Endodermal cell (in vitro differentiated cells): ENCODE measurements around the gene ZNF853. TPM values are rescaled to one million over a fixed set of nuclear protein-coding genes. Genes with fewer than 3 reads are reported as not detected.
A peak's percentile ranks its signal among the peaks of the same experiment; 100 is the strongest.

Experiments
- DNase-seq: peaks from one replicate; pipeline ENCODE4 v3.0.0-alpha.2; 2017
- H3K27ac ChIP-seq: 2 replicates; pipeline ENCODE4 v1.5.1; 2013; ENCODE audit warnings: mild to moderate bottlenecking, low read depth, low read length, moderate library complexity
- H3K27me3 ChIP-seq: 2 replicates; pipeline ENCODE4 v1.6.1; 2013; ENCODE audit warnings: mild to moderate bottlenecking, low read length, moderate library complexity; ENCODE audit not compliant: insufficient read depth, control insufficient read depth, poor library complexity, severe bottlenecking
- H3K36me3 ChIP-seq: 2 replicates; pipeline ENCODE4 v1.7.0; 2013; ENCODE audit warnings: mild to moderate bottlenecking, low read length, moderate library complexity; ENCODE audit not compliant: control insufficient read depth, insufficient read depth
- H3K4me1 ChIP-seq: one replicate; pipeline ENCODE4 v1.7.0; 2013; ENCODE audit warnings: low read length; ENCODE audit not compliant: control insufficient read depth, insufficient read depth
- H3K4me3 ChIP-seq: 2 replicates; pipeline ENCODE4 v1.5.1; 2013; ENCODE audit warnings: mild to moderate bottlenecking, low read length, moderate library complexity
- H3K9ac ChIP-seq: 2 replicates; pipeline ENCODE4 v1.6.1; 2013; ENCODE audit warnings: mild to moderate bottlenecking, low read length, moderate library complexity; ENCODE audit not compliant: poor library complexity, severe bottlenecking; ENCODE audit errors: extremely low read depth
- H3K9me3 ChIP-seq: 2 replicates; pipeline ENCODE4 v1.6.1; 2013; ENCODE audit warnings: mild to moderate bottlenecking, low read length, moderate library complexity; ENCODE audit not compliant: control insufficient read depth
- H3K27ac Mint-ChIP-seq: 2 replicates; pipeline ENCODE4 v1.8.0; 2020; ENCODE audit warnings: mixed read lengths
- H3K27me3 Mint-ChIP-seq: 2 replicates; pipeline ENCODE4 v1.8.0; 2021; ENCODE audit warnings: mild to moderate bottlenecking, mixed read lengths; ENCODE audit not compliant: insufficient read depth
- H3K36me3 Mint-ChIP-seq: 2 replicates; pipeline ENCODE4 v1.8.0; 2020; ENCODE audit warnings: low read depth, mixed read lengths
- H3K4me1 Mint-ChIP-seq: 2 replicates; pipeline ENCODE4 v1.8.0; 2020; ENCODE audit warnings: mixed read lengths
- H3K4me3 Mint-ChIP-seq: 2 replicates; pipeline ENCODE4 v1.8.0; 2020; ENCODE audit warnings: mild to moderate bottlenecking, moderate library complexity, mixed read lengths
- H3K9me3 Mint-ChIP-seq: 2 replicates; pipeline ENCODE4 v1.8.0; 2020; ENCODE audit warnings: mild to moderate bottlenecking, mixed read lengths
- CTCF ChIP-seq: fragments of 200-600 bp; sonication (generic); conservative IDR thresholded peaks from 2 replicates; pipeline ENCODE4 v1.5.0; 2021; ENCODE audit warnings: antibody characterized with exemption, mild to moderate bottlenecking
- WGBS, 2 experiments: methylation state at CpG; one replicate each; pipeline versions ENCODE4 v1.1.5 to v1.1.7; 2013; ENCODE audit warnings: missing lambda C conversion rate in 2 of 2, mixed read lengths in 1 of 2; ENCODE audit not compliant: insufficient coverage in 1 of 2, insufficient read length in 1 of 2; 5-methylcytosine and 5-hydroxymethylcytosine counted together
- long read RNA-seq, 4 experiments: library from polyadenylated mRNA in 2 of 4; library from RNA in 1 of 4; library from capped mRNA in 1 of 4; stranded (forward) in 3 of 4; unstranded in 1 of 4; transcript quantifications; one replicate each; pipeline ENCODE4 v2.0.0, GENCODE V29; 2020 to 2021; ENCODE audit warnings: inconsistent platforms in 1 of 4
- polyA plus RNA-seq, 2 experiments: library from polyadenylated mRNA; stranded (reverse); fragments of 50-300 nt; gene quantifications; one replicate each; pipeline ENCODE4 v1.2.3, GENCODE V29; 2013
- total RNA-seq, 2 donors: library from RNA; stranded (reverse); fragmentation: NEBNext Ultra II Directional in 1 of 2; extraction: Animal tissue kit (Norgen Biotek cat#: 25700) in 1 of 2; gene quantifications; 2 replicates in 1 of 2; 3 replicates in 1 of 2; pipeline ENCODE4 v1.2.1, GENCODE V29; 2021

The ZNF853 gene
- total RNA-seq: 10 to 100 TPM; 14.2 to 17.2 TPM
- 11.1 TPM for polyA plus RNA-seq (2013, experiment 1 of 2)
- 10.6 TPM for polyA plus RNA-seq (2013, experiment 2 of 2)
- long read RNA-seq, experiment 1, partial matches to known transcripts: 0 of 6 reads
- long read RNA-seq, experiment 1, other reads (novel, unspliced or antisense): 6 of 6 reads
- long read RNA-seq, experiment 2, transcript ZNF853-201 (3 exons, 3,857 nt): major isoform, 21 of 48 reads
- long read RNA-seq, experiment 2, partial matches to known transcripts: 4 of 48 reads
- long read RNA-seq, experiment 2, other reads (novel, unspliced or antisense): 23 of 48 reads
- long read RNA-seq, experiment 3, partial matches to known transcripts: 0 of 1 reads
- long read RNA-seq, experiment 3, other reads (novel, unspliced or antisense): 1 of 1 reads
- long read RNA-seq, experiment 4: 0 reads

- peak within 1 kb of the TSS; percentile 80 for H3K4me3 ChIP-seq
- H3K36me3 Mint-ChIP-seq: peaks cover 31% of the 10 kb centered on the region
- peaks cover 9% of the 10 kb centered on the region for H3K36me3 ChIP-seq
- H3K4me1 ChIP-seq: peaks cover 7% of the 10 kb centered on the region
- H3K27ac Mint-ChIP-seq: peak within 1 kb of the TSS; percentile 85
- WGBS, 2 experiments: 1% methylated on average over 15 to 91 of the region's 91 CpGs
- H3K9me3 ChIP-seq: no peaks in the 10 kb centered on the region
- H3K9me3 Mint-ChIP-seq: no peaks in the 10 kb centered on the region
- no peak within 1 kb of the TSS for H3K27ac ChIP-seq
- peak; percentile 33 for TF ChIP-seq CTCF
- DNase-seq: peak; percentile 85
- peak within 1 kb of the TSS; percentile 63 for H3K4me3 Mint-ChIP-seq
- peak within 1 kb of the TSS; percentile 41 for H3K9ac ChIP-seq
- peaks cover 4% of the 10 kb centered on the region for H3K27me3 Mint-ChIP-seq
- peaks cover 15% of the 10 kb centered on the region for H3K4me1 Mint-ChIP-seq
- no peaks in the 10 kb centered on the region for H3K27me3 ChIP-seq
These were observed at the start of gene ZNF853 for GRCh38 chr7:6614953-6615722. TSS of gene ZNF853 (plus strand) at chr7:6615610. CDS start at chr7:6616175, 565 bp downstream.

- Histone ChIP-seq H3K36me3 (no peaks in the 10 kb centered on the region), H3K27ac (no peak overlapping the region), H3K4me3 (no peak overlapping the region), H3K4me1 (no peaks in the 10 kb centered on the region), H3K27me3 (no peaks in the 10 kb centered on the region), H3K9ac (no peak overlapping the region), H3K9me3 (no peaks in the 10 kb centered on the region)
- no peak for DNase-seq
- 91% methylated on average over 4 of the region's 4 CpGs for WGBS, 2 experiments
- no peak for TF ChIP-seq CTCF
- H3K27me3 Mint-ChIP-seq: peaks cover 7% of the 10 kb centered on the region
- H3K36me3 Mint-ChIP-seq: no peaks in the 10 kb centered on the region
- H3K27ac Mint-ChIP-seq: no peak overlapping the region
- no peaks in the 10 kb centered on the region for H3K4me1 Mint-ChIP-seq
- H3K4me3 Mint-ChIP-seq: no peak overlapping the region
- H3K9me3 Mint-ChIP-seq: peaks cover 7% of the 10 kb centered on the region
These were observed 49.8 kb upstream of the ZNF853 start for GRCh38 chr7:6565655-6566054.

- H3K27ac Mint-ChIP-seq: no peak overlapping the region
- 79 to 97% methylated on average over 2 of the region's 3 CpGs for WGBS, 2 experiments
- Histone ChIP-seq H3K36me3 (no peaks in the 10 kb centered on the region), H3K4me1 (no peaks in the 10 kb centered on the region), H3K9me3 (no peaks in the 10 kb centered on the region), H3K9ac (no peak overlapping the region), H3K4me3 (no peak overlapping the region), H3K27me3 (no peaks in the 10 kb centered on the region), H3K27ac (no peak overlapping the region)
- no peaks in the 10 kb centered on the region for H3K36me3 Mint-ChIP-seq
- no peak overlapping the region for H3K4me3 Mint-ChIP-seq
- peaks cover 7% of the 10 kb centered on the region for H3K9me3 Mint-ChIP-seq
- peaks cover 11% of the 10 kb centered on the region for H3K27me3 Mint-ChIP-seq
- H3K4me1 Mint-ChIP-seq: no peaks in the 10 kb centered on the region
- TF ChIP-seq CTCF: no peak
- DNase-seq: no peak
These were observed 47.5 kb upstream of the ZNF853 start for GRCh38 chr7:6567886-6568285.
